HepG2 (cell line): ENCODE measurements around the gene ARHGAP12. TPM values are rescaled to one million over a fixed set of nuclear protein-coding genes. Genes with fewer than 3 reads are reported as not detected.

Experiments
- ATAC-seq: fragments of 200-7000 bp; cut with Tn5 transposase; 3 replicates; pipeline ENCODE4 v1.9.1; 2020; ENCODE audit warnings: mild to moderate bottlenecking, moderate library complexity
- BruUV-seq: library from RNA; stranded (reverse); fragments of 400-500 nt; replicated peaks from 2 replicates; lab custom pipeline; 2021; lab: Mats Ljungman, UMichigan
- CTCF ChIA-PET: fragments of 300-600 bp; formaldehyde crosslinking; extraction: SDS; loops from one replicate; lab custom pipeline; 2021; ENCODE audit warnings: low total read pairs, inconsistent platforms, low intra/inter-chr PET ratio; lab: Yijun Ruan, JAX
- POLR2A ChIA-PET: fragments of 350-600 bp; sonication (Branson Sonifier 250); formaldehyde crosslinking; loops from one replicate; lab custom pipeline; 2020; ENCODE audit warnings: antibody characterized with exemption, inconsistent platforms; lab: Yijun Ruan, JAX
- DNase-seq: peaks from one replicate; pipeline ENCODE4 v3.0.0-alpha.2; 2015; ENCODE audit warnings: low spot score
- FAIRE-seq: peaks from 3 replicates; lab custom pipeline; 2011; peaks lifted over from hg19 to GRCh38; lab: Jason Lieb, UNC
- H2AFZ ChIP-seq: one replicate; pipeline ENCODE4 v1.6.1; 2011; ENCODE audit warnings: low read length, inconsistent platforms
- H3K27ac ChIP-seq: fragments of 300-600 bp; 3 replicates; pipeline ENCODE4 v1.8.0; 2011; ENCODE audit warnings: mixed run types, mild to moderate bottlenecking, mixed read lengths, low read length, inconsistent platforms; ENCODE audit not compliant: insufficient read depth; ENCODE audit errors: extremely low read length
- H3K27me3 ChIP-seq, 2 experiments: fragments of 200-600 bp in 1 of 2; 2 replicates in 1 of 2; 3 replicates in 1 of 2; pipeline versions ENCODE4 v1.6.0 to v1.8.0; 2011; ENCODE audit warnings: low read length in 2 of 2, mild to moderate bottlenecking in 2 of 2, moderate library complexity in 2 of 2, inconsistent platforms in 1 of 2; ENCODE audit not compliant: insufficient read depth in 2 of 2, control insufficient read depth in 1 of 2
- H3K36me3 ChIP-seq, 2 experiments: fragments of 200-600 bp in 1 of 2; replicated peaks in 1 of 2; 2 replicates in 1 of 2; 3 replicates in 1 of 2; pipeline versions ENCODE4 v1.5.1 to v1.8.0; 2011; ENCODE audit warnings: low read length in 2 of 2, inconsistent platforms in 1 of 2; ENCODE audit not compliant: insufficient read depth in 2 of 2, control insufficient read depth in 1 of 2
- H3K4me1 ChIP-seq: 2 replicates; pipeline ENCODE4 v1.5.1; 2012; ENCODE audit warnings: low read length, inconsistent platforms; ENCODE audit not compliant: insufficient read depth
- H3K4me2 ChIP-seq: 2 replicates; pipeline ENCODE4 v1.6.0; 2011; ENCODE audit warnings: low read depth, low read length, inconsistent platforms
- H3K4me3 ChIP-seq, 3 experiments: fragments of 200-600 bp in 1 of 3; sonication (generic), shearing (Covaris generic) in 1 of 3; replicated peaks in 1 of 3; 2 replicates each; pipeline ENCODE4 v1.5.1; 2011 to 2016; ENCODE audit warnings: low read length in 3 of 3, inconsistent platforms in 2 of 3, low read depth in 2 of 3, mild to moderate bottlenecking in 2 of 3, control low read depth in 1 of 3, mixed read lengths in 1 of 3; ENCODE audit not compliant: insufficient read depth in 1 of 3
- H3K79me2 ChIP-seq: one replicate; pipeline ENCODE4 v1.6.1; 2011; ENCODE audit warnings: low read length, inconsistent platforms; ENCODE audit not compliant: insufficient read depth
- H3K9ac ChIP-seq: 2 replicates; pipeline ENCODE4 v1.6.0; 2011; ENCODE audit warnings: mild to moderate bottlenecking, low read depth, low read length, inconsistent platforms; ENCODE audit not compliant: insufficient read depth
- H3K9me3 ChIP-seq: 2 replicates; pipeline ENCODE4 v1.5.1; 2012; ENCODE audit warnings: mild to moderate bottlenecking, low read length
- H4K20me1 ChIP-seq: 2 replicates; pipeline ENCODE4 v1.6.0; 2011; ENCODE audit warnings: inconsistent platforms, mild to moderate bottlenecking, low read length, moderate library complexity; ENCODE audit not compliant: insufficient read depth
- ATF2 ChIP-seq: sonication (generic); formaldehyde crosslinking; IDR thresholded peaks from 2 replicates; pipeline ENCODE4 v1.4.0; 2020; ENCODE audit warnings: missing genetic modification reagents
- CHCHD3 ChIP-seq: sonication (generic); formaldehyde crosslinking; IDR thresholded peaks from 2 replicates; pipeline ENCODE4 v1.8.0; 2022; ENCODE audit warnings: mild to moderate bottlenecking, missing genetic modification reagents, moderate library complexity
- CHD4 ChIP-seq: fragments of 200-600 bp; sonication (generic); IDR thresholded peaks from 2 replicates; pipeline ENCODE4 v1.7.0; 2017; ENCODE audit warnings: mild to moderate bottlenecking, low read length, borderline replicate concordance
- FOXO1 ChIP-seq: sonication (generic); formaldehyde crosslinking; IDR thresholded peaks from 2 replicates; pipeline ENCODE4 v1.4.0; 2020; ENCODE audit warnings: missing genetic modification reagents
- HIVEP1 ChIP-seq: sonication (generic); formaldehyde crosslinking; IDR thresholded peaks from 2 replicates; pipeline ENCODE4 v1.4.0; 2020; ENCODE audit warnings: mild to moderate bottlenecking, missing genetic modification reagents
- MEF2D ChIP-seq: sonication (generic); formaldehyde crosslinking; IDR thresholded peaks from 2 replicates; pipeline ENCODE4 v1.5.1; 2020; ENCODE audit warnings: mild to moderate bottlenecking, missing genetic modification reagents
- PRDM10 ChIP-seq: sonication (generic); formaldehyde crosslinking; IDR thresholded peaks from 2 replicates; pipeline ENCODE4 v1.4.0; 2020; ENCODE audit warnings: low read depth, missing genetic modification reagents
- TCF12 ChIP-seq, 2 experiments: fragments of 450-650 bp in 1 of 2; sonication (generic) in 1 of 2; formaldehyde crosslinking in 1 of 2; IDR thresholded peaks; 2 replicates each; pipeline versions ENCODE4 v1.6.1 to v1.8.0; 2017 to 2022; ENCODE audit warnings: antibody characterized with exemption in 1 of 2, mild to moderate bottlenecking in 1 of 2, missing genetic modification reagents in 1 of 2, moderate library complexity in 1 of 2
- ZNF124 ChIP-seq: sonication (generic); formaldehyde crosslinking; IDR thresholded peaks from 2 replicates; pipeline ENCODE4 v1.4.0; 2020; ENCODE audit warnings: missing genetic modification reagents
- WGBS: methylation state at CpG from one replicate; pipeline ENCODE4 v1.1.6; 2017; ENCODE audit warnings: low lambda C conversion rate; 5-methylcytosine and 5-hydroxymethylcytosine counted together
- in situ Hi-C: cut with HindIII; loops from 2 replicates; pipeline ENCODE4 v1.10.0; 2017; ENCODE audit warnings: low pct_unique_long_range_greater_than_20kb; ENCODE audit not compliant: extremely low pct_ligation_motif_present
- intact Hi-C: fragments of 100-400 bp; cut with micrococcal nuclease; formaldehyde crosslinking; loops from one replicate; pipeline ENCODE4 v1.10.0; 2022; ENCODE audit not compliant: unreplicated experiment
- polyA plus RNA-seq, 8 experiments: library from polyadenylated mRNA; depleted of rRNA in 3 of 8; stranded (reverse) in 7 of 8; unstranded in 1 of 8; fragments of >200 nt; fragmentation: Illumina TruSeq in 4 of 8; extraction: Trizol in 4 of 8; gene quantifications; 2 replicates each; pipeline versions ENCODE4 v1.2.1 to v1.2.3, GENCODE V29; 2011 to 2016; ENCODE audit warnings: low read depth in 4 of 8, missing spikeins in 1 of 8, mixed read lengths in 1 of 8; ENCODE audit not compliant: insufficient read depth in 1 of 8
- total RNA-seq, 5 experiments: library from RNA; depleted of rRNA; stranded (reverse); fragments of >200 nt; fragmentation: Illumina TruSeq; extraction: Trizol; gene quantifications; 2 replicates each; pipeline ENCODE4 v1.2.3, GENCODE V29; 2016; ENCODE audit warnings: low read depth in 1 of 5

The ARHGAP12 gene
- total and polyA plus RNA-seq, 2 of the 13 experiments (the other 11 are each of a cell fraction or from before 2014, with no cell fraction given), result 25.0 to 54.6 TPM

- POLR2A ChIA-PET, result no interaction called here
- peaks cover 50% of the 10 kb centered on the region for H4K20me1 ChIP-seq
- H3K4me1 ChIP-seq, result peaks cover 78% of the 10 kb centered on the region
- no peak overlapping the region for H3K4me3 ChIP-seq
- peaks cover 96% of the 10 kb centered on the region for H3K79me2 ChIP-seq
- FAIRE-seq, result no peak
- no peaks in the 10 kb centered on the region; a peak in 1 of 5 replicates for H3K27me3 ChIP-seq
- no peak for DNase-seq
- H2AFZ ChIP-seq, result no peak overlapping the region
- CTCF ChIA-PET, result no interaction called here
- H3K9me3 ChIP-seq, result no peaks in the 10 kb centered on the region
- intact Hi-C loops, result no loop called here
- no peaks in the 10 kb centered on the region for H3K36me3 ChIP-seq
- no TSS peak for BruUV-seq
- H3K9ac ChIP-seq, result no peak overlapping the region
- in situ Hi-C loops, result no loop called here
- H3K4me2 ChIP-seq, result no peak overlapping the region
- no peak for TF ChIP-seq FOXO1 (CRISPR knock-in tag)
- no peak for TF ChIP-seq TCF12 (IDR thresholded peaks at IDR 0.05)
- no peak for TF ChIP-seq TCF12 (CRISPR knock-in tag; IDR thresholded peaks at IDR 0.05)
- no peak for TF ChIP-seq ATF2 (CRISPR knock-in tag)
- TF ChIP-seq HIVEP1 (CRISPR knock-in tag), result no peak
- no peak for TF ChIP-seq CHCHD3
- no peak for TF ChIP-seq CHD4
- TF ChIP-seq MEF2D (CRISPR knock-in tag), result no peak
- no peak for TF ChIP-seq PRDM10
- no peak for TF ChIP-seq ZNF124 (CRISPR knock-in tag)
- H3K27ac ChIP-seq, result no peak overlapping the region
- WGBS, result 91% methylated on average over 3 of the region's 3 CpGs
- ATAC-seq, result no peak
Observed at GRCh38 chr10:31923389-31923788, 5.2 kb downstream of the ARHGAP12 start.
